ENCODE measurements around the gene RHOB. TPM values are rescaled to one million over a fixed set of nuclear protein-coding genes. Genes with fewer than 3 reads are reported as not detected.

RHOB gene
- total and polyA plus RNA-seq, 4 experiments from 2014 or later: 0.68 to 8.9 (median 4.4) TPM

DNA sequence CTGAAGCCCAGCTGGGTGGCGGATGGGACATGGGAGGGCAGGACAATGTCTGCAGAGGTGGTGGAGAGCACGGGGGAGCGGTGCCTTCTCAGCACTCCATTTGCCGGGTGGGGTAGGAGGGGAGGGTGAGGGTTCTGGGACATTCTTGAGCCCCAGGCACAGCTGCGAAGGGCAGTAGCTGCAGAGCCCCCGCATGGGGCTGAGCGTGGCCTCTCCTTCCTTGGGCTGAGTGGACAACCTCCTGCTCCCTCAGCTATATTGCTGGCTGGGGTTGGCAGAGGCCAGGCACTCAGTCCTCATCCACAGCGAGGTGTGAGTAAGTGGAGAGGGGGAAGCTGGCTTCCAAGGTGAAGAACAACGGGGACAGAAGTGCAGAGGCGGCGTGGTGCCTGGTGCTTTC lies 50.1 kb downstream of the RHOB start:
- H3K9me3 ChIP-seq (ENCODE audit: control insufficient read depth in 1 of 2, low read length in 2 of 2): no peaks in the 10 kb centered on the region
- peaks cover 0 to 7% of the 10 kb centered on the region in 2 donors for H3K27me3 Mint-ChIP-seq
- no peaks in the 10 kb centered on the region for H3K36me3 ChIP-seq (ENCODE audit: insufficient read depth, low read length)
- intact Hi-C loops (cut with micrococcal nuclease): no loop called here
- no peaks in the 10 kb centered on the region for H3K4me1 ChIP-seq (ENCODE audit: insufficient read depth, low read length)
- no peaks in the 10 kb centered on the region for H3K27me3 ChIP-seq (ENCODE audit: insufficient read depth, low read length)
- H3K36me3 Mint-ChIP-seq: no peaks in the 10 kb centered on the region
- ChIA-PET POLR2A (ENCODE audit: partially characterized antibody) (no interaction called here), CTCF (ENCODE audit: partially characterized antibody) (no interaction called here)
- H3K27ac ChIP-seq (ENCODE audit: low read depth, low read length): no peak overlapping the region
- no peak overlapping the region for H3K4me3 Mint-ChIP-seq
- peaks cover 0 to 1% (median 0%) of the 10 kb centered on the region in 8 donors for H3K9me3 Mint-ChIP-seq
- H3K4me1 Mint-ChIP-seq: no peaks in the 10 kb centered on the region
- H3K4me3 ChIP-seq (ENCODE audit: low read length in 2 of 2): no peak overlapping the region
- DNase-seq: no peak
- no peak overlapping the region for H3K27ac Mint-ChIP-seq

Other genes with a start within 250 kb of the RHOB start
- gene SDC1, start 221.9 kb upstream of the RHOB start, total RNA-seq: under 1 TPM in 1 of 2 experiments, not detected in 1; 0.09 TPM
- not detected for gene SDC1, start 221.9 kb upstream of the RHOB start, polyA plus RNA-seq
- gene PUM2, start 96.2 kb upstream of the RHOB start, total RNA-seq: 100 to 1,000 TPM; 161 to 184 TPM
- gene PUM2, start 96.2 kb upstream of the RHOB start, polyA plus RNA-seq: 10 to 100 TPM; 20.3 to 20.5 TPM
- gene HS1BP3, start 204.0 kb downstream of the RHOB start, total RNA-seq: 10 to 100 TPM; 20.1 TPM
- gene HS1BP3, start 204.0 kb downstream of the RHOB start, polyA plus RNA-seq: 10 to 100 TPM; 16.7 to 17.5 TPM
- gene GDF7, start 220.1 kb downstream of the RHOB start, total RNA-seq: under 1 TPM; 0.19 to 0.26 TPM
- under 1 TPM; 0.04 to 0.22 TPM for gene GDF7, start 220.1 kb downstream of the RHOB start, polyA plus RNA-seq

Data from CD4-positive, alpha-beta memory T cell (primary cell).